Gastrocnemius medialis (tissue), 4 donors: ENCODE data around the gene UROC1. TPM values are rescaled to one million over a fixed set of nuclear protein-coding genes. Genes with fewer than 3 reads are reported as not detected.

Source experiments
- ATAC-seq, 2 donors: fragments of 150-250 bp; one replicate each; pipeline ENCODE4 v1.9.1; 2016
- DNase-seq, 2 donors: peaks; one replicate each; pipeline ENCODE4 v3.0.0-alpha.2; 2019
- H3K27ac ChIP-seq, 4 donors: fragments of 200-600 bp; sonication (generic); 1 replicate in 1 of 4; 2 replicates in 3 of 4; pipeline ENCODE4 v1.5.1; 2016 to 2018; ENCODE audit warnings: mild to moderate bottlenecking in 2 of 4, moderate library complexity in 1 of 4
- H3K27me3 ChIP-seq, 3 donors: fragments of 200-600 bp; sonication (generic) in 2 of 3; 1 replicate in 1 of 3; 2 replicates in 2 of 3; pipeline versions ENCODE4 v1.5.1 to v1.6.0; 2016 to 2019; ENCODE audit warnings: mild to moderate bottlenecking in 1 of 3, moderate library complexity in 1 of 3
- H3K36me3 ChIP-seq, 2 donors: fragments of 200-600 bp; sonication (generic) in 1 of 2; one replicate each; pipeline ENCODE4 v1.5.1; 2017 to 2018
- H3K4me1 ChIP-seq, 2 donors: fragments of 200-600 bp; sonication (generic) in 1 of 2; one replicate each; pipeline ENCODE4 v1.5.1; 2016 to 2017; ENCODE audit warnings: mild to moderate bottlenecking in 2 of 2
- H3K4me3 ChIP-seq, 4 donors: fragments of 200-600 bp; sonication (generic) in 3 of 4; 1 replicate in 1 of 4; 2 replicates in 3 of 4; pipeline ENCODE4 v1.5.1; 2016 to 2019; ENCODE audit warnings: mild to moderate bottlenecking in 2 of 4
- H3K9me3 ChIP-seq, 3 donors: fragments of 200-600 bp; sonication (generic) in 2 of 3; 1 replicate in 1 of 3; 2 replicates in 2 of 3; pipeline ENCODE4 v1.5.1; 2016 to 2019
- CTCF ChIP-seq, 5 experiments: fragments of 450-650 bp in 3 of 5; fragments of 200-600 bp in 2 of 5; sonication (generic) in 2 of 5; IDR thresholded peaks in 4 of 5; conservative IDR thresholded peaks in 1 of 5; 1 replicate in 4 of 5; 2 replicates in 1 of 5; pipeline ENCODE4 v1.5.1; 2016 to 2019; ENCODE audit warnings: antibody characterized with exemption in 5 of 5, mild to moderate bottlenecking in 3 of 5, moderate library complexity in 3 of 5
- POLR2A ChIP-seq, 2 donors: fragments of 450-650 bp; IDR thresholded peaks; one replicate each; pipeline ENCODE4 v1.6.1; 2017; ENCODE audit warnings: antibody characterized with exemption in 2 of 2, mild to moderate bottlenecking in 2 of 2, moderate library complexity in 2 of 2
- in situ Hi-C, 4 donors: fragments of 200-750 bp; cut with MboI; loops; one replicate each; pipeline versions ENCODE4 v1.15.0 to v1.8.0; 2017; ENCODE audit warnings: low sequenced_read_pairs in 4 of 4
- intact Hi-C: fragments of 100-400 bp; cut with DNase I; formaldehyde crosslinking; loops from one replicate; pipeline ENCODE4 v1.15.1; 2023; ENCODE audit warnings: low total_unique reads
- total RNA-seq, 4 donors: library from RNA; depleted of rRNA; stranded (reverse); fragments of >200 nt; gene quantifications; one replicate each; pipeline versions ENCODE4 v1.1.0 to v1.2.3, GENCODE V29; 2016

The UROC1 gene
- total RNA-seq, 4 donors from 2014 or later, result 0.07 to 0.36 TPM; not detected in 2

GRCh38 chr3:126487151-126487771, 30.3 kb downstream of the UROC1 start:
- no peaks in the 10 kb centered on the region for H3K36me3 ChIP-seq
- peak overlapping the region; percentile 15 to 54 (median 40) for H3K27ac ChIP-seq
- TF ChIP-seq CTCF (IDR thresholded peaks at IDR 0.05 in 4 of 5, conservative IDR thresholded peaks at IDR 0.05 in 1 of 5) (peak in 4 of 5 experiments; percentile 21 to 34 (median 27)), POLR2A (IDR thresholded peaks at IDR 0.05) (no peak)
- H3K4me1 ChIP-seq, result peaks cover 23 to 55% of the 10 kb centered on the region in 2 donors
- in situ Hi-C loops (no loop called here), intact Hi-C loops (no loop called here)
- ATAC-seq, result peak; percentile 66 to 74
- H3K9me3 ChIP-seq, result no peaks in the 10 kb centered on the region
- no peak for DNase-seq
- H3K4me3 ChIP-seq, result no peak overlapping the region
- no peaks in the 10 kb centered on the region for H3K27me3 ChIP-seq

- DNase-seq (no peak), ATAC-seq (no peak)
- Histone ChIP-seq H3K27me3 (no peaks in the 10 kb centered on the region), H3K27ac (peak overlapping the region in 2 of 4 donors; percentile 15 to 54), H3K4me1 (peaks cover 23 to 55% of the 10 kb centered on the region in 2 donors), H3K4me3 (no peak overlapping the region), H3K9me3 (no peaks in the 10 kb centered on the region), H3K36me3 (no peaks in the 10 kb centered on the region)
- intact Hi-C loops (no loop called here), in situ Hi-C loops (no loop called here)
- no peak for TF ChIP-seq CTCF (IDR thresholded peaks at IDR 0.05 in 4 of 5, conservative IDR thresholded peaks at IDR 0.05 in 1 of 5)
- no peak for TF ChIP-seq POLR2A (IDR thresholded peaks at IDR 0.05)
These were observed 31.2 kb downstream of the UROC1 start for GRCh38 chr3:126486360-126486847.

- Histone ChIP-seq H3K9me3 (no peaks in the 10 kb centered on the region), H3K4me3 (no peak overlapping the region), H3K27ac (no peak overlapping the region), H3K27me3 (no peaks in the 10 kb centered on the region), H3K4me1 (peaks cover 23 to 50% of the 10 kb centered on the region in 2 donors), H3K36me3 (no peaks in the 10 kb centered on the region)
- intact Hi-C loops, result no loop called here
- no peak for ATAC-seq
- no peak for TF ChIP-seq CTCF (IDR thresholded peaks at IDR 0.05 in 4 of 5, conservative IDR thresholded peaks at IDR 0.05 in 1 of 5)
- no peak for TF ChIP-seq POLR2A (IDR thresholded peaks at IDR 0.05)
- DNase-seq, result no peak
- in situ Hi-C loops, result no loop called here
These were observed 31.6 kb downstream of the UROC1 start for GRCh38 chr3:126485956-126486355.

- Histone ChIP-seq H3K4me3 (no peak overlapping the region), H3K4me1 (peaks cover 23 to 44% of the 10 kb centered on the region in 2 donors), H3K27ac (no peak overlapping the region), H3K9me3 (no peaks in the 10 kb centered on the region), H3K27me3 (no peaks in the 10 kb centered on the region), H3K36me3 (no peaks in the 10 kb centered on the region)
- in situ Hi-C loops, result no loop called here
- no peak for DNase-seq
- no peak for TF ChIP-seq CTCF (IDR thresholded peaks at IDR 0.05 in 4 of 5, conservative IDR thresholded peaks at IDR 0.05 in 1 of 5)
- no peak for TF ChIP-seq POLR2A (IDR thresholded peaks at IDR 0.05)
- no peak for ATAC-seq
- intact Hi-C loops, result no loop called here
These were observed 32.2 kb downstream of the UROC1 start for GRCh38 chr3:126485176-126485897.
